GM10266 (cell line): ENCODE data around the gene FAM153A.
"Not testable (repeated sequence)": the region's sequence is repeated elsewhere in the genome, so short reads cannot be mapped to it uniquely, and the experiment has no call there.

Experiments used
- DNase-seq: peaks from one replicate; pipeline ENCODE4 v3.0.0; 2012; ENCODE audit errors: extremely low spot score

FAM153A gene

DNA sequence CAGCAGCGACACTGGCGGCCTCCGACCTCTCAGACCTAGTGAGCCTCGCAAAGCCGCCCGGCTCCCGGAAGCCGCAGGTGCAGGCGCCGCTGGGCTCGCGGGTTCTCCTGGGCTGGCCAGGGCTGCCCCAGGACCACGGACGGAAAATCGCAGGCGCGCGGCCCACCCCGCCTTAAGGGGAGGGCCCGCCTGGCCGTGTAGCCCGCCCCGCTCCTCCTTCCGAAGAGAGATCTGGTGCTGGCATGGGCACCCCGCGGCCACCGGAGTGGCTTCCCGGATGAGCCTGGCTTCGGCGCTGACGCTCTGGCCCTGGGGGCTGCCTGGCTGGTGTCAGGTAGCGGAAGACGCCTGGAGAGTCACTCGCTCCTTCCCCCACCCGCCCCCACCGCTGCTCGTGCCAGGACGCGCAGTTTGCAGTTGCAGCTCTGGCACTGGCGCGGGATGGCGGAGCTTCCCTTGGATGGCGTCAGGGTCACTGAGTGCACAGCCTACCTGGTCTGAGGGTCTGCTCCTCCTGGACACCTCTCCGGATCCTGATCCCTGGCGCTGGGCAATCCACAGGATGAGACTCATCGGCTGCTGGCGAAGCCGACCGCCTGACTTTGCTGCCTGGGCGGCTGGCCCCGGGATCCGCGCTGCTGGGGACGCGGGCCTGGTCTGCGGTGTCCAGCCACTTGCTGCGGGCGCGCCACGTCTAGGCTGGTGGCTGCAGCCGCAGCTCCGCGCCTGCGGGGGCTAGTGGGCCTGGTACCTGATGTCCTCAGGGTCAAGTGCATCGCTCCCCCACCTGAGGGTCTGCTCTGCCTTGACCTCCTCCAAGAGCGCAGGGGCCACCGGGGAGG is at the start of gene FAM153A:
TSS of gene FAM153A (minus strand) at position 108 of the 842 bp plus-strand sequence.
- not testable (repeated sequence) for DNase-seq

- DNase-seq: not testable (repeated sequence)
Observed at GRCh38 chr5:177832287-177832686, 49.6 kb upstream of the FAM153A start.

- DNase-seq: not testable (repeated sequence)
Observed at GRCh38 chr5:177826073-177826472, 43.4 kb upstream of the FAM153A start.

DNA sequence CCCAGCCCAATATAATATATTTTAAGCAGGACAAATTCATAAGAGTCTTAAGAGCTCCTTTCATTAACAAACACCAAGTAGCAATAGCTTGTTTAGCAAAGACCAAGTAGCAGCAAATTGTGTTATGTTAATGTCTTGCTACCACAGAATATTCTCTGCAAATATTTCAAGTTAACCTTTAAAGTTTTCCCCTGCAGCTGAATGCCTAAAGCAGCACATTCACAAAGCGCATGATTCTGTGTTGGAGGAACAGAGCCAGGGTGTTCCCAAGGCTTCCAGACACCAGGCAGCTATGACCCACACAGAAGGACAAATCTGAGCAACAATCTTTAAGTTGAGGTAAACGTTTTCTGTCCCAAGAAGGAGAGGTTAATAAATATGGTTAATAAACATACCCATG is 42.1 kb upstream of the FAM153A start:
- DNase-seq: not testable (repeated sequence)

DNA sequence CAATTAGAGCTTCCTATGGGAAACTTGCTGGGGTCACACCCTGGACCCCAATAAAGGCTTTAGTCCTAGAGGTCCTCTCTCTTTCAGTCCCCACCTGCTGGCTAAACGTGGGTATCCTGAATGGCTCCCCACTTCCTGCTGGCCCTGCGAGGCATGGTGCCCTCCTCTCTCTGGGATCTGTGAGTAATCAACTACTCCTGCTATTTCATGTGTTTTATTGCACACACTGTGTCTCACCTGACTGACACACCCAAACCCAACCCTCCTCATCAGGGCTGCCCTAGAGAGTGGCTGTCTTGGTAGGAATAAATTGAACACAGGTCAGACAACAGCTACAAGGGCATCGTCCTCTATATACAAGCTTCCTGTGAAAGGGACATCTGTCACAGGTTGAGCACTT is 39.8 kb upstream of the FAM153A start:
- not testable (repeated sequence) for DNase-seq

DNA sequence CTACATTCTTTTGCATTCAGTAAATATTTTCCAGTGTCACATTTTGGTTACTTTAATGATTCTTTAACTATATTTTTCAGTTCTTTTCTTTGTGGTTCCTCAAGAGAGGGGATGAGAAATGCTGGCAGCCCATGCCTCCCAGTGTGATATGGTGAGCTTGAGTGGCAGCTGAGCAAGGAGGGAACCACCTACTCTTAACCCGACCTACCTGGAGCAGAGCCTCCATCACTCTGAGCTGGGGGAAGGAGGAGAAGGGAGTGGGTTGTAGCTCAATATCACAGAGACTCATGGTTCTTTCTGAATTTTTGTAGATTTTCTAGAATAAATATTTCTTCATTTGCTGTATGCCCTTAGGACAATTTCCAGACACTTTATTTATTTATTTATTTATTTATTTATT is 37.0 kb upstream of the FAM153A start:
- DNase-seq: not testable (repeated sequence)

- DNase-seq: not testable (repeated sequence)
Observed at GRCh38 chr5:177812814-177813425, 30.2 kb upstream of the FAM153A start.

DNA sequence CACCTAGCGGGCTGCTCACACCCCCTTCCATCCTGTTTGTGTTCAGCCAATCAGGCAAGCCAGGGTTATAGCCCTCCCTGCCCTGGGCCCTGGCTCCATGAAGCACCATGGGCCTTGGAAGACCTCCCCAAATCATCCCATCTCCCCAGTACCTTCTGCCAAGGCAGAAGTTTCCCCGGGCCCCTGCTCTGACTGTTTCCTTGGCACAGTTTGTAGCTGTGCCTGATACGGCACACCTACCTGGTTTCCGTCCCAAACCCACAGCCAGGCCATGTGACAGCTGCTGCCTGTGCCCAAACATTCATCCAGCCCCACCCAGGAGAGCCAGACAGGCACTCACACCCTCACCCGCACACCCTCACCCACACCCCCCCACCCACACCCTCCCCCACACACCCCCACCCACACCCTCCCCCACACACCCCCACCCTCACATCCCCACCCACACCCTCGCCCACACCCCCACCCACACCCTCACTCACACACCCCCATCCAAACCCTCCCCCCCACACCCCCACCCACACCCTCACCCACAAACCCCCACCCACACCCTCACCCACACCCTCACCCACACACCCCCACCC is 29.6 kb upstream of the FAM153A start:
- DNase-seq: not testable (repeated sequence)

GRCh38 chr5:177809209-177809913 is 26.7 kb upstream of the FAM153A start:
- DNase-seq: not testable (repeated sequence)

GRCh38 chr5:177808420-177808819 is 25.7 kb upstream of the FAM153A start:
- not testable (repeated sequence) for DNase-seq

DNA sequence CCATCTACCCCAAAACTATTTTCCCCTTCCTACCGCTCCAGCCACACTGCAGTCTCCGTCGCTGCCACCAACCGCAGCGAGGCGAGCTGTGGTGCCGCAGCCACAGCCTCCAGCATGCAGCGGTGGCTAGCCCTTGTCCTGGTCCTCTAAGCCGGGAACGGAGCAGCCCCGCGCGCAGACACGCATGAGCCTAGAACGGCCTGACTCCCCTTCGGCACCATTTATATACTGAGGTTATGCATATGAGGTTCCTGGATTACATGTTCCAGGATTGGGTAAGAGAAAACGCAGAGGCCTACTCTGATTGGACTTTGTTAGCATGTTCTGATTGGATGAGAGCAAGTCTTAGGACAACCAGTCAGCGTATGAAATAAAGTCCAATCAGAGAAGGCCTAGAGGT is 24.6 kb upstream of the FAM153A start:
- not testable (repeated sequence) for DNase-seq

GRCh38 chr5:177801427-177801826 is 18.7 kb upstream of the FAM153A start:
- DNase-seq: not testable (repeated sequence)

GRCh38 chr5:177798237-177798840 is 15.6 kb upstream of the FAM153A start:
- DNase-seq: not testable (repeated sequence)

- not testable (repeated sequence) for DNase-seq
Observed at GRCh38 chr5:177793272-177793671, 10.6 kb upstream of the FAM153A start.

DNA sequence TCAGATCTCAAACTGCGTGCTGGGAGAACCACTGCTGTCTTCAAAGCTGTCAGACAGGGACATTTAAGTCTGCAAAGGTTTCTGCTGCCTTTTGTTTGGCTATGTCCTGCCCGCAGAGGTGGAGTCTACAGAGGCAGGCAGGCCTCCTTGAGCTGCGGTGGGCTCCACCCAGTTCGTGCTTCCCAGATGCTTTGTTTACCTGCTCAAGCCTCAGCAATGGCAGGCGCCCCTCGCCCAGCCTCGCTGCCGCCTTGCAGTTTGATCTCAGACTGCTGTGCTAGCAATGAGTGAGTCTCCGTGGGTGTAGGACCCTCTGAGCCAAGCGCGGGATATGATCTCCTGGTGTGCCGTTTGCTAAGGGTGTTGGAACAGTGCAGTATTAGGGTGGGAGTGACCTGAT is 8.9 kb upstream of the FAM153A start:
- DNase-seq: not testable (repeated sequence)

GRCh38 chr5:177782169-177782568 is 530 bp downstream of the FAM153A start:
- not testable (repeated sequence) for DNase-seq

DNA sequence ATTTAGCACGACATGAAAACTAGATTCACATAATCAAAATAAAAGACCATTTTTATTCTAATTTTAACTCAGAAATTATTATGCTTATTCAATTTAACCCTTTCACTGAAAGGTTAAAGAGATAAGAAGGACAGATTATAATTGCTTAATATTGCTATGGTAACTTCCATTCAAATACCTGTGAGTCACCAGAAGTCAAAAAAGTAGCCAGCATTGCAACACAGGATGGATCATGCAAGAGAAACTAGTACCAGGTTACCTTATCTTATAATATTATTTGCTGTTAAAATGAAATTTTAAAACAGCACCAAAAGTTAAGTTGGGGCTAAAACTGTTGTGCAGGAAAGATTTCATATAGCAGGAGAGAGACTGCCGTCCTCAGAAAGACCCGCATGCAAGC is 11.5 kb downstream of the FAM153A start:
- not testable (repeated sequence) for DNase-seq

DNA sequence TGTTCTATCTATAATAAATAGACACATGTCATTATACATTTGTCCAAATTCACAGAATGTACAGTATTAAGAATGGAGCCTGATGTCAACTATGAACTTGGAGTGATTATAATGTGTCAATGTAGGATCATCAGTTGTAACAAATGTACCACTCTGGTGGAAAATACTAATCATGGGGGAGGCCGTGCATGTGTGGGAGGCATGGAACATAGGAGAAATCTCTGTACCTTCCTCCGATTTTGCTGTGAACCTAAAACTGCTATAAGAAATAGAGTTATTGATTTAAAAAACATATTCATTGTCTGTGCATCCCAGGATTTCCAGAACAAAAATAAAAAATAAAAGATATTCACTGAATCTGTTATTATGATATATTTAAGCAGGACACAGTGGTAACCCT is 12.1 kb downstream of the FAM153A start:
- DNase-seq: not testable (repeated sequence)

GRCh38 chr5:177763737-177764508 is 18.8 kb downstream of the FAM153A start:
- DNase-seq: not testable (repeated sequence)

DNA sequence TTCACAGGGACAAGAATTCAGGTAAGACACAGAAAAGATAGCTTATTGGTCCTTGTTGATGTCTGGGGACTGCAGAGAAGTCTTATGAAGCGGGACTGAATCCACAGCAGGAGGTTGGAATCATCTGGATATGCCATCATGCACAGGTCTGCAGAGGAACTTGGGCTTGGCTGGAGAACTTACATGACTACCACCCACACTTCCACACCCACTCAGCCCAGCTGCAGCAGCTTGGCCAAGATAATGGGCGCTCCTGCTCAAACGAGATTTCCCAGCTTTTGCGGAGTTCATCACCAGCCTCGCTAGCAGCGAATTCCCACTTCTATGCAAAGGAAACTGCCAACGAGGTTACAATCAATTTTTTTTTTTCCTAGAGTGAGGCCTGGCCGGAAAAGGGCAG is 21.7 kb downstream of the FAM153A start:
- DNase-seq: not testable (repeated sequence)
